Stimulated activated CD4-positive, alpha-beta T cell treated with anti-CD3 and anti-CD28 coated beads, Interleukin-2, amount 100 ng/mL, for 24 hours (primary cell): ENCODE results near the gene RAPSN.

ENCODE experiments used
- DNase-seq, 2 donors: peaks; one replicate each; pipeline ENCODE4 v3.0.0-alpha.2; 2020

RAPSN gene

GRCh38 chr11:47464483-47464882 lies 15.5 kb upstream of the RAPSN start:
- DNase-seq: no peak

GRCh38 chr11:47461876-47462275 lies 12.9 kb upstream of the RAPSN start:
- DNase-seq: no peak

GRCh38 chr11:47460571-47461235 lies 11.8 kb upstream of the RAPSN start:
- DNase-seq: no peak

GRCh38 chr11:47454258-47454671 lies 5.3 kb upstream of the RAPSN start:
- peak; percentile 60 to 68 for DNase-seq

- DNase-seq: no peak
Measured at GRCh38 chr11:47453365-47453764, 4.4 kb upstream of the RAPSN start.

- DNase-seq: no peak
Measured at GRCh38 chr11:47451990-47452389, 3.1 kb upstream of the RAPSN start.

DNA sequence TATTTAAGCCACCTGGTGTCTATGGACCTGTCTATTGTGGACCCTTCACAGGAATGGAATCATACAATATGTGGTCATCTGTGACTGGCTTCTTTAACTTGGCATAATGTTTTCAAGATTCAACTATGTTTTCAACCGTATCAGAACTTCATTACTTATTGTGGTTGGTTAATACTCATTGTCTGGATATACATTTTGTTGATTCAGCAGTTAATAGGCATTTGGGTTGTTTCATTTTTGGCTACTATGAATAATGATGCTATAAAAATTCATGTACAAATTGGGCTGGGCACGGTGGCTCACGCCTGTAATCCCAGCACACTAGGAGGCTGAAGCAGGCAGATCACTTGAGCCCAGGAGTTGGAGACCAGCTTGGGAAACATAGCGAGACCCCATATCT lies 2.5 kb upstream of the RAPSN start:
- DNase-seq: no peak

- no peak for DNase-seq
Measured at GRCh38 chr11:47449541-47449940, 605 bp upstream of the RAPSN start.

DNA sequence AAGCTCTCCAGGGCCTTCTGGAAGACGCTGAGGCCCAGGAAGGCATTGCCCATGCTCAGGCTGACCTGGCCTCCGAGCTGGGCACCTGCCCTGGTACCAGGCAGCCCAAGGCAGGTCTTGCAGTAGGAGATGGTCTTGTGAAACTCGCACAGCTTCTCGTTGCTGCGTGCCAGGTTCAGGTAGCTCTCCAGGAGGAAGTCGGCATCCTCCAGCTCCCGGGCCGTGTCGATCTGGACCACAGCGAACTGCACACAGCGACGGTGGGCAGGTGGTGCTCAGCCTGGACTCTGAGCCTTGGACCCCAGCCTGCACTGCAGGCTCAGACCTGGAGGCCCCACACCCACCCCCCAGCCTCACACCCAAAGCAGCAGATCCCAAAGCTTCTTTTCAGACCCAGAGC lies 1.0 kb downstream of the RAPSN start:
- DNase-seq: no peak

DNA sequence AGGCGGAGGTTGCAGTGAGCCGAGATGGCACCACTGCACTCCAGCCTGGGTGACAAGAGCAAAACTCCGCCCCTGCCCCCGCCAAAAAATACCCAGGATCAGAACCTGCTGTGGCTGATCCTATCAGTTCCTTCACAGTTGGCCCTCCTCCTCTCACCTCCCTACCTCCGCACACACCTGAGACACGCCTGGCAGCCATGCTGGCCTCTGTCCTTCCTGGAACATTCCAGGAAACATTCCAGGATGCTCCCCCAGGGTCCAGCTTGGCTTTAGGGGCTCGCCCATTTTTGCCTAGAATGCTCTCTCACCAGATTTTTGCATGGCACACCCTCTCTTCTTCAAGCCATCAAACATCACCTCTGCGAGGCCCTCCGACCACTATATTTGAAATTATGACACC lies 2.1 kb downstream of the RAPSN start:
- no peak for DNase-seq

DNA sequence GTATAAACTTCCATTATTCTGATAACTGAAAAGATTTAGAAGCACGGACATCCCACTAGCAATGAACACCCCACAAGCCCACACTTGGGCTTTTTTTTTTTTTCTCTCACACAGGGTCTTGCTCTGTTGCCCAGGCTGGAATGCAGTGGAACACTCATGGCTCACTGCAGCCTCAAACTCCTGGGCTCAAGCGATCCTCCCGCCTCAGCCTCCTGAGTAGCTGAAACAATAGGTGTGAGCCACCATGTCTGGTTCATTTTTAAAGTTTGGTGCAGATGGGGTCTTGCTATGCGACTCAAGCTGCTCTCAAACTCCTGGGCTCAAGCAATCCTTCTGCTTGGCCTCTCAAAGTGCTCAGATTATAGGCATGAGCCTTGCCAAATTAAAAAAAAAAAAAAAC lies 3.1 kb downstream of the RAPSN start:
- no peak for DNase-seq

GRCh38 chr11:47443817-47444216 lies 5.1 kb downstream of the RAPSN start:
- DNase-seq: no peak

DNA sequence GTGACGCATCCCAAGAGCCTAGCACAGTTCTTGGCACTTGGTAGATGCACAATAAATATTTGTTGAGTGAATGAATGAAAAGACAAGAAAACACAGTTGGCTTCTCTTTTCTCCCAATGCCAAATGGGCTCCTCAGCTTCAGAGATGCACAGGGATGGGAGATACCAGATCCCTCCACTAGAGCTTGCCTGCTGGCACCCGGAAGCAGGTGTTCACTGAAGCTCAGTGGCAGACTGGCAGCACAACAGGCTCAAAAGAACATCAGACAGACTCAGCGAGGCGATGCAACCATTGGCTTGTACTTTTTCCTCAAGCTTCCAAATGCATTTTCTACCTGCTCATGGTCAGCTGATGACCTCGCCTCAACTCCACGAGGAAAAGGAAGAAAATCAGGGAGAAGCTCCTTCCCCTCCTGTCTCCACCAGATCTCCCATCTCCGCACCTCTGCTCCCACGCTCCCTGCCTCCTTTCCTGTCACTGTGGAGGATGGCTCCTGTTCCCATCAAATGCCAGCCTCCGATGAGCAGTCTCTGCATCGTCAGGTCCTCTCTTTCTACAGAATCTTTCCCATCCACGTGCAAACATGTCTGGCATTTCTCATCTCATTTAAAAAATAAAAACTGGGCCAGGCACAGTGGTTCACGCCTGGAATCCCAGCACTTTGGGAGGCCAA lies 5.8 kb downstream of the RAPSN start:
- DNase-seq: no peak

DNA sequence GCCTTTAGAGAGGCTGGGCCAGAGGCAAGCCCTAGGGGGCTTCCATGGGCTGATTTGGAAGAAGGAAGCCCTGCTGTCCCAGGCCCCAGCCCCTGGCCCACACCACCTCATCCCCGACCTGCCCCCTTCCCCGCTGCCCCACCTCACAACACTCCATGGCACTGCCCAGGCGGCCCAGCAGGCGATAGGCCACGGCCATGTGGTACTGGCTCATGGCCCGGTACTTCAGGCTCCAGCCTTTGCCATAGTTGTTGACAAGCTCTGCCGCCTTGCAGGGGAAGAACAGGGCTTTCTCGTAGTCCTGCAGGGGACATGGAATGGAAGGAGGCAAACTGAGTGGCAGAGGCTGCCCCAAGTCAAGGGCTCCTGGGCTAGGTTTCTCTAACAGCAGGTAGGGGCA lies 6.4 kb downstream of the RAPSN start:
- no peak for DNase-seq

DNA sequence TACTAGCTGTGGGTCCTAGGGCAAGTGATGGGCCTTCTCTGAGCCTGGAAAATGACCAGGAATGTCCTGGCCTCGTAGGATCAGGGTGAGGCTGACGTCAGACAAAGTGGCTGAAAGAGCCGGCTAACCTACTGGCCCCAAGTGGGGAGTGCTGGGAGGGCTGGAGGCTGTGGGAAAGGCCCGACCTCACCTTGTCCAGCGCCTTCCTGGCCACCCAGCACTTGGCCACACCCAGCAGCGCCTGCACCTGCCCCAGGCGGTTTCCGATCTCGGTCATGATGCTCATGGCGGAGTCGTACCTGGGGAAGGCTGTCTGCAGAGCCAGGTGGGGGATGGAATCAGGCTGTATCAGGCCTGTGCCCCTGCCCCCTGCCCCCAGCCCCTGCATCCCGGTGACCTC lies 7.5 kb downstream of the RAPSN start:
- no peak for DNase-seq

DNA sequence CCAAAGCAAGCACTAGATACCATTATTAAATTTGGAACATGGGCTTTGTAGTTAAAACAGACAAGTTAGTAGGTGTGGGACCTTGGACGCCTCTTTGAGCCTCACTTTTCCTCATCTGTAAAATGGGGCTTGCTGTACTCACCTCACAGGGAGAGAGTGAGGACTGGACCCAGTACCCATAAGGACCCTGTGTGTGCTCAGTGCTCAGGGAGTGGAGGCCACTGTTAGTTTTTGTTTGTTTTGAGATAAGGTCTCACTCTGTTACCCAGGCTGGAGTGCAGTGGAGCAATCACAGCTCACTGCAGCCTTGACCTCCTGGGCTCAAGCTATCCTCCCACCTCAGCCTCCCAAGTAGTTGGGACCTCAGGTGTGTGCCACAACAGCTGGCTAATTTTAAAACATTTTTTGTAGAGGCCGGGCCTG lies 8.9 kb downstream of the RAPSN start:
- DNase-seq: no peak

DNA sequence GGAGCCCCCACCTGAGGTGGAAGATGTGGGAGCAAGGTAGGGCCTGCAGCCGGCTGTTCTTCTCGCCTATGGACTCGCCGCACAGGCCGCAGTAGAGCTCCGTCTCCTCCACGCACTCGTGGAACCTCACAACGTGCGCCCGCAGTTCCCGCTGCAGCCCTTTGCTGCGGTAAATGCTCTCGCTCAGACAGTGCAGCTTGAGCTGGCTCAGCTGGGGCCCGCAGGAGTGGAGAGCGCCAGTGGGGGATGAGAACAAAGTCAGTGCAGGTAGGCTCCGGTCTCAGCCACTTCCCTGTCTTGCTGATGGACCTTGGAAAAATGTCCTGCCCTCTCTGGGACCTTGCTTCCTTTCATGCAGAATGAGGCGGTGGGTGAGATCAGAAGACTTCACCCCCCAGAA lies 10.2 kb downstream of the RAPSN start:
- no peak for DNase-seq

GRCh38 chr11:47437746-47438418 lies 11.1 kb downstream of the RAPSN start:
- no peak for DNase-seq

- no peak for DNase-seq
Measured at GRCh38 chr11:47437218-47437745, 11.7 kb downstream of the RAPSN start.

DNA sequence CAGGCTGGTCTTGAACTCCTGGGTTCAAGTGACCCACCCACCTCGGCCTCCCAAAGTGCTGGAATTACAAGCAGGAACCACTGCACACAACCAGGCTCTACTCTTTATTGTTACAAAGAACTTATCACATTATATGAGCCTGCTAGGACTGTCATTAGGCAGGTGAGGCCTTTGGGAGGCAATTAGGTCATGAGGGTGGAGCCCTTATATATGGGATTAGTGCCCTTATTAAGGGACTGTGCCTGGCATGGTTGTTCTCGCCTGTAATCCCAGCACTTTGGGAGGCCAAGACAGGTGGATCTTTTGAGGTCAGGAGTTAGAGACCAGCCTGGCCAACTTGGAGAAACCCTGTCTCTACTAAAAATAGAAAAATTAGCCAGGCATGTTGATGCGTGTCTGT lies 12.2 kb downstream of the RAPSN start:
- no peak for DNase-seq

GRCh38 chr11:47435687-47436086 lies 13.2 kb downstream of the RAPSN start:
- no peak for DNase-seq

DNA sequence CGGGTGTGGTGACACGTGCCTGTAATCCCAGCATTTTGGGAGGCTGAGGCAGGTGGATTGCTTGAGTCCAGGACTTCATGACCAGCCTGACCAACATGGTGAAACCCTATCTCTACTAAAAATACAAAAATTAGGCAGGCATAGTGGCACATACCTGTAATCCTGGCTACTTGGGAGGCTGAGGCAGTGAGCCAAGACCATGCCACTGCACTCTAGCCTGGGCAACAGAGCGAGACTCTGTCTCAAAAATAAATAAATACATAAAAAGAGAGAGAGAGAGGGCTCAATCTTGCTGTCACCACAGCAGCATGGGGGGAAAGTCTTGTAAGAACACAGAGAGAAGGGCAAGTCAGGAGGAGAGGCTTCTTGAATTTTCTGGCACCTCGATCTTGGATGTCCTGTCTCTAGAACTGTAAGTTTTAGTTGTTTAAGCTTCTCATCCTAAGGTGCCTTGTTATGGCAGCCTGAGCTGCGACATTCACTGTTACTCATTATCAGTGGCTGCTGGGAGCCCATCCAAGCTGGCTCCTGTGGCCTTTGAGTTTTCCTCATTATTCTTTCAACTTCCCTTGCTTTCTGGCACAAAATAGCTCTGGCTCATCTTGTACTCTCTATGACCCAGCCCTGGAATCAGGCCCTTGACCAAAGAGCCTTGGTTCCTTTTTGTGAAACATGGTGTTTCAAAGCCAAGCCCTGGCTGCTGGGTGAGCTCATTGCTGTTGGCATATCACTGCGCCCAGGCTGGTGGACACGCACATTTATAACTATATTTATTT lies 14.7 kb downstream of the RAPSN start:
- no peak for DNase-seq

DNA sequence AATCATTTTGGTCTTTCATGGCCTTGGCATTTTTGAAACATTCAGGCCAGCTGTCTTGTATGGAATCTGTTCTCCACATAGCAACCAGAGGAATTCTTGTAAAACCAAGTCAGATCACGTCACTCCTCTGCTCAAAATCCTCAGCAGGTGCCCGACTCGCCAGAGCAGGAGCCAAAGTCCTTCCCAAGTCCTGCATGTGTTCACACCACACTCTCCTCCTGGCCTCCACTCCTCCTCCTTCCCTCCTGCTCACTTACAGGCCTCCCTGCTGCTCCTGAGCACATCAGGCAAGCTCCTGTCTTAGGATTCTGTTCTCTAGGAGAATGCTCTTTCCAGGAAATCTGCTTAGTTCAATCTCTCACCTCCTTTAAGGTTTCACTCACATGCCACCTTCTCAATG lies 15.8 kb downstream of the RAPSN start:
- no peak for DNase-seq
